MV-4-11 (cell line): ENCODE results near the gene WHRN.

Experiments used
- DNase-seq: peaks from one replicate; lab custom pipeline; 2025; lab: John Stamatoyannopoulos, UW

WHRN gene

GRCh38 chr9:114513959-114514267 is 8.6 kb upstream of the WHRN start:
- DNase-seq: no peak

GRCh38 chr9:114513055-114513958 is 8.0 kb upstream of the WHRN start:
- peak; percentile 43 for DNase-seq

- DNase-seq: no peak
These were observed 7.0 kb upstream of the WHRN start for GRCh38 chr9:114511978-114512874.

- DNase-seq: peak; percentile 49
These were observed 2.5 kb upstream of the WHRN start for GRCh38 chr9:114507726-114508125.

GRCh38 chr9:114506082-114506390 is 763 bp upstream of the WHRN start:
- no peak for DNase-seq

- DNase-seq: no peak
These were observed 709 bp downstream of the WHRN start for GRCh38 chr9:114504341-114505186.

- DNase-seq: no peak
These were observed 1.5 kb downstream of the WHRN start for GRCh38 chr9:114503522-114504340.

GRCh38 chr9:114503009-114503408 is 2.3 kb downstream of the WHRN start:
- no peak for DNase-seq

- no peak for DNase-seq
These were observed 3.2 kb downstream of the WHRN start for GRCh38 chr9:114501796-114502682.

- no peak for DNase-seq
These were observed 4.5 kb downstream of the WHRN start for GRCh38 chr9:114500697-114501292.

GRCh38 chr9:114499941-114500696 is 5.2 kb downstream of the WHRN start:
- no peak for DNase-seq

- no peak for DNase-seq
These were observed 5.7 kb downstream of the WHRN start for GRCh38 chr9:114499528-114499927.

GRCh38 chr9:114497727-114498382 is 7.4 kb downstream of the WHRN start:
- DNase-seq: no peak

- DNase-seq: peak; percentile 7
These were observed 8.0 kb downstream of the WHRN start for GRCh38 chr9:114497236-114497635.

- no peak for DNase-seq
These were observed 9.3 kb downstream of the WHRN start for GRCh38 chr9:114496011-114496410.

- no peak for DNase-seq
These were observed 10.3 kb downstream of the WHRN start for GRCh38 chr9:114494776-114495569.

- DNase-seq: no peak
These were observed 11.6 kb downstream of the WHRN start for GRCh38 chr9:114493521-114494184.
